ENCODE measurements around the gene CLHC1.

CLHC1 gene

DNA sequence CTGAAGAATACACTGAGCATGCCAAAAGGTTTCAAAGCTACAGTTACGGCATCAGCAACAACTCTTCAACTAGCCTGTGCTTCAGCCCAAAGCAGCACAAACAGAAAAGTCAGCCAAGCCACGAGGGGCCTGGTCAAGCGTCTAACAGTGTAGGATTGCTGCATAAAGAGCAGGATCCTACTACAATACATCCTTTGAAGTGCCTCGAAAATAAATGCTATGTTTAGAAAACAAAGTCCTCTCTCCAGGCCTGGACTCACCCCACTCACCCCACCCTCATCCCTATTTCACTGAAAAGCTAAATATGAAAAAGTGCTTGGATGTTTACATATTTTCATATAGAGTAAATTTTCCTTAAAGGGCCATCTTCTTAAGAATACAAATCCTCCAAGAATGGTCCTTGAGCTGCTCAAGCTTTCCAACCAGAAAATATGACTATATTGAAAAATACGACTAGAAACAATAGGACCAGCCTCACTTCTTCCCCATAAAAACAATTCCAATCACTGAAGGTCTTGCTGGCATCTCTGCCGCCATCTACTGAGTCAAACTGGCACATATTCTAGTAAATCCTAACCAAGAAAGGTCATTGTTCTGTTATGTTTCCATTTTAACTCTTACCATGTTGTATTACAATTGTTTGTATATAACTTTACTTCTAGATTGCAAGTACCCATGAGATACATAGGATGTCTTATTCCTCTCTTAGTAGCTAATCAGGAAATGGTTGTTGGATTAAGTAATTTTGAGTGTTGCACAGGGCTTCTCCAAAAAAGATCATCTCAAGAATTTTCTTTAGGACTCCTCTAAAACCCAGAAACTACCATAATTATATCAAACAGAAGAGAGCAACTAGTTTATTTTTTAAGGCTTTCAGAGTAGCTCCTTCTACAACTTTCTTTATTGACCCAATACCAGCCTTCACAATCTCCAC, 63.6 kb downstream of the CLHC1 start:
- peak; percentile 36 for DNase-seq

DNA sequence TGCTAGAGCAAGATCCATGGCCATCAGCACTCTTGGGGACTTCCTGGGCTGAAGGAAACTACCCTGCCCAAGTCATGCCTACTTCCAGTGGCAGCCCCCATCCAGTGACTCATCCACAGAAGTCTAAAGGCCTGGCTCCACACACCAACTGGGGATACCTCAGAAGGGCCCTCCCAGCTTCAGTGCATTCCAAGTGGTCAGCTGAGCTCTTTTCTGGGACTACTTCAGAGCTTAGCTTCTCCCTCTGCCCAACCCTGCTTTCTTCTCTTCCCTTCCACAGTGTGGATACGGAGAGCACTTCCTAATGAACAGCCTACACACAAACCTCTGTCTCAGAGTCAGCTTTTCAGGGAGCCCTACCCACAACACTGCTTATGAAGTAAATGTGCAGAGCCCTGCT, 66.5 kb downstream of the CLHC1 start:
- DNase-seq: no peak

DNA sequence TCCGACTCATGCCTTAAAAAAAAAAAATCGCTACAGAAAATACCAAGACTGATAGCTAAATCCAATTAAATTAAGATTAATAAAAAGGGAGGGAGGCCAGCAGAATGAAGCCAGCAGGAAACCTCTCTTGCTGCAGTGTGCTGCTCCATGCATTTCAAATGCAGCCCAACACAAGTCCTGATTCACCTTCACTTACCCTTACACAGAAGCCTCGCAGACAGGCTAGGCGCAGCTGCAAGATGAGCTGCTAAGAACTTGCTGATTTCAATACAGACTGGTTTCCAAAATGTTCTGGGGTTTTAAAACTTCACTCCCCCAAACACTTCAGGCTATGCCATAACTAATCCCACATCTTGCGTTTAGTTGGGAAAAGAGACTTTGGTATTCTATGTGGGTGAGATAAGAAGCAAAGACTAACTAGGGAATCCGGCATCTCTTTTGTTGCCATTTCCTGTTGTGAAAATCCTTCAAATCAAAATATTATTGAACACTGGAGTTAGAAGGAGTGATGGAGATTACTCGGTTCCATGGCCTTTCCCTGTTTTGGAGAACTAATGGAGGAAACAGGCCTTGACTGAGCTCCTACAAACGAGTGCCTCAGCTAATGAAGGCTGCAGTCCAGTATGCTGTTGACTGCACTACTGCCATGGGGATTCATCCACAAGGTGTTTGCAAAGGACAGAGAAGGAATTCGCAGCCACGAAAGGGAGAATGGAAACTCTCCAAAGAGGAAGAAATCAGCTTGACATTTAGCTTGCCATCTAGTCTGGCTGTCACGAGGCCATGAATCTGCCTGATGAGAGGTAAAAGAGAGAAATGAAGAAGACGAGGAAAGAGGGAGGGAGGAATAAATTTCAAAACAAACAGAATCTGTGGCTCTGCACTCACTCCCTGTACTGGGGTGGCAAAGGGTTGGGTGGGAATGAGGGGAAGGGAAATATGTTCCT, 67.3 kb downstream of the CLHC1 start:
- DNase-seq: no peak

DNA sequence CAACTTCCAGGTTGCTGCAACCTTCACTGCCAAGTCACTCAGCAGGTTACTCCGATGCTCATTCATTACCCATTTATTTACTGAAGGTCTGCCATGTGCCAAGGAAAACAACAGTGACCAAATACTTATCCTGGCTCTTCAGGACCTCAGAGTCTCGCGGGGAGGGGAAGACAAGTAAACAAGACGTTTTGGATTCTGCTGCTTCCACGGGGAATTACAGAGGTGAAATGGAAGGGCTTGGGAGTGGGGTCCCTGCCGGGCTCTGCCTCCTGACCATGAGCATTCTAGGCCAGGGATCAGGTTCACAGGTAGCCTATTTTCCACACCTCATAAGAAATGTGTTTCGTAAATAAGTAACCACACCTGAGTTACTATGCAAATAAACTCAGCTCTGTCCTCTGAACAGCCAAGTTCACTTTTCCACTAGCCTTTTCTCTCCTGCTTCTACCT, 68.1 kb downstream of the CLHC1 start:
- DNase-seq: no peak

DNA sequence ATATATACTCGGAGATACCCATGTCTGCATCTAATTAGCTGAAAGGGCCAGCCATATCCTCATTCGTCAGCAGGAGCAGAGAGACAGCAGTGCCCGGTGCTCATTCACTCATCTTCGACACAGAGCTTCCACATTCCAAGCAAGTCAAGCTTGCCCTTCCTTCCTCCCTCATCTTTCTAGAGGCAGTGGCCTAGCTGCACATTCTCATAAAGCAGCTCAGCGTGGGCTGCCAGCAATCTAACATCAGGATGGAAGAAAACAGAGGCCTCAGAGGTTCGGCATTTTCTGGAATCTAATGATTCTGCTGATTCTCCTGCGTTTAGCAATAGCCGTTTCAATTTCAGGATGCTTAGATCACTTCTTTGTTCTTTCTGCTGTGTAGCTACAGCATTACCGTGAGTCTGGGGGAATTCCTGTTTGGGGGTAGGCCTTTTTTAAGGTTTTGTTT, 68.8 kb downstream of the CLHC1 start:
- no peak for DNase-seq

DNA sequence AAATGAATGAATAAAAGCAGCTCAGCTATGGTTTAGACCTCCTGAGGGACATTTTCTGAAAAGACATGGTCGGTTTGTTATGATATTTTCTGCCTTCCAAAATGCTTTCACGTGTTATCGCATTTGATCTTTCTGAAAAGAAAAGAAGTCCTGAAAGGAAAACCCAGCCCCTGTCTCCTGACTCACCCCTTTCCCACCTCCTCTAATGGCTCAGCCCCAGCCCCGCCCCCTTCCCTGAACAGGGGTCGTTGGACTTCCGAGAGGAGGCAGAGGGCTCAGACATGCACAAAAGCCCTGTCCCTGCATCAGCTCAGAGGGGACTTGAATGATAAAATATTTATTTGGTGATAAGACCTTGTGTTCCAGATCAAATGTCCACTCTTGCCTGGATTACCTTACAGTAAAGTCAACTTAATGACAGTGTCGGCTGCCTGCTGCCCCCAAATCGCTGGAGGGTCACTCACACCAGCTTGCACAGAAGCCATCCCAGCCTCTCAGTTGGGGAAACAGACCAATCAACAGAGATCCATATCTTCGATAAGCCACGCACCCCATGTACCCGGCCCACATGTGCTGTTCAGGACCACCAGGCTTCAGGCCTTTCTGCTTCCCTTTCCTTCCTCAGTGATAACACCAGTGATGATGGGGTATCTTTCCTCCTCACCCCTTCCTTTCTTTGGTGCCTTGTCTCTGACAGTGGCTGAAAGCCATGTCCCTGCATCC, 69.6 kb downstream of the CLHC1 start:
- DNase-seq: no peak

DNA sequence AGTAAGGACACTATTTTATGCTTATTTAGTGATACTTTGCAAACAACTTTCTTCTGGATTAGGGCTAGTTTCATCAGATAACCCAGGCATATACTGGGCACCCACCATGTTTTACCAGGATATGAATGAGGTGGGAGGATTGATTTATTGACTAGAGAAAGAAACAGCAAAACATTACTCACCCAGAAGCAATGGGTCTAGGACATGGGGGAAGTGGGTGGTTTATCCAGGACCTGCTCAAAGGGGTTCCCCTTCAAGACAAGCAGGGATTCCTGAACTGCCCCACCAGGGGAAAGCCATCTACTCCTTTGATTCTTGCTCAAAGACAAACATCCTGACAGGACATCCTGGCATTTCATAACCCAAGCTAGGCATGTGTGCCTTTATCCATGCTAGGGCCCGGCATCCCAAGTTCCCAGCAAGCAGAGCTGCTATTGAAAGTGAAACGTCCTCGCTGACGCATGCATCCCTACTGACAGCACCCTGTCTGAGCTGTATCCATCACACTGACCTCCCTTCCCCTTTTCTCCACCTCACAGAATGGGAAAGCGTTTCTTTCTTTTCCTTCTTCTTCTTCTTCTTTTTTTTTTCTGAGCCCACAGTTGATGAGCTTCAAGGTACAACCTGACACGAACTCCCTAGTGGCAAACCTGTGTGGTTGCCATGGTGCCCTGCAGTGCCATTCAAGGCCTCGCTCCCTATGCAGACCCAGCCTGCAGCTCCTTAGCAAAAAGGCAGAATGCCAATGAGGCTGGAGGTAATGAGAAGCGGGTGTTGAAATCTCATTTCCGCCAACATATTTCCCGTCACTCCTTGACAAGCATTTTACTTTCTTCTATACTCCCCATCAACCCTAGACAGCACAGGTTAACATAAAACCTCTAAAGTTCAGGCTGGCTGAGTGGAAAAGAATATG, 70.5 kb downstream of the CLHC1 start:
- no peak for DNase-seq

DNA sequence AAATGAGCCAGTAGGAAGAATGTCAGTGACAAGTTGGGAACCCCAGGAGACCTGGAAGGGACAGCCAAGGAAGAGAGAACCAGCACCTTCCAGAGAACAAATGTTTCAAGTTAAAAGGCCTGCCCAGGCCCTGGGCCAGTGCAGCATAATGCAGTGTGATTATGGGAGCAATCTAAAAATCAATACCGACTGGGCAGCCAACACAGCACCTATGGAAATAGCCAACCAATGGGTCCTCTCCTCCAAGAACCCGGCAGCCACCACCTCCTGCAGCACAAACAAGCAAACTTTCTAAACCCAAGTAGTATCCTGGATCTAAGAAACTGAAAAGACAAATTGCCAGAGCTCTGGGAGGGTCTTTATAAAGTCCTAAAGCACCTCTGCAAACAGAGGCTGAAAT, 71.7 kb downstream of the CLHC1 start:
- DNase-seq: no peak

DNA sequence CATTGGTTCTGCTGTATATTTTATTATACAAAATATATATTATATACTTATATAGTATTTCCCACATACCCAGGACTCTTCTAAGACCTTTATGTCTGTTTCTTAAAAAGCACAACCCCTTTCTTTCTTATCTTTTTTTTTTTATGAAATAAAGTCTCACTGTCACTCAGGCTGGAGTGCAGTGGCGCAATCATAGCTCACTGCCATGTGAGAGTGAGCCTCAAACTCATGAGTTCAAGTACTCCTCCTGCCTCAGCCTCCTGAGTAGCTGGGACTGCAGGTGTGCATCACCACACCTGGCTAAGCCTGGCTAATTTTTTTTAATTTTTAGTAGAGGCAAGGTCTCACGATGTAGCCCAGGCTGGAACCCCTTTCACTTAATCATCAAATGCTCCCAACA, 72.3 kb downstream of the CLHC1 start:
- DNase-seq: no peak

DNA sequence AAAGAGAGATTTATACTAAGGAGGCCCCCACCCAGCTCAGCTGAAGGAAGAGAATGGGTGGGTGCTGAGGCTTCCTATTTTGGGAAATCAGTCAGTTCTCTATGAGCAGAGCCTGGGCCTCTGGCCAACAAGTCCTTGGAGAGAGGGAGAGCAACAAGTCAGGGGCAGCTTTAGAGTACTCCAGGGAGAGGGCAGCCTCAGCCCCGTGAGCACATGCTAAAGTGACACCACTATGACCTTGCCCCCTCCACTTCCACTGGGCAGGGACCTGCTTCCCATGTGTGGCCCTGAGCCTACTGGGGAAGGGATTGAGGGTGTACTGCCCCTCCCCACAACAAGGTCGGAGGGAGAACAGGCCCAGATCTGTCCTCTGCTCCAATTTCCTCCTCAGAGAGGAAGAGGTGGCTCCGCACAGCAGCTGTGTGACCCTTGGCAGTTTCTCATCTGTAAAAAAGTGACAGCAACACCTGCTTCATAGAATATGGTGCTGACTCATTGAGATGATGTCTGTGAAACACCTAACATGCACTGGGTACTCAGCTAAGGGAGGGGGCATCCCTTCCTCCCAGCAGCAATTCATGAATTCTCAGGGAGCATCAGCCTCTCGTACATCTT, 72.9 kb downstream of the CLHC1 start:
- DNase-seq: no peak

DNA sequence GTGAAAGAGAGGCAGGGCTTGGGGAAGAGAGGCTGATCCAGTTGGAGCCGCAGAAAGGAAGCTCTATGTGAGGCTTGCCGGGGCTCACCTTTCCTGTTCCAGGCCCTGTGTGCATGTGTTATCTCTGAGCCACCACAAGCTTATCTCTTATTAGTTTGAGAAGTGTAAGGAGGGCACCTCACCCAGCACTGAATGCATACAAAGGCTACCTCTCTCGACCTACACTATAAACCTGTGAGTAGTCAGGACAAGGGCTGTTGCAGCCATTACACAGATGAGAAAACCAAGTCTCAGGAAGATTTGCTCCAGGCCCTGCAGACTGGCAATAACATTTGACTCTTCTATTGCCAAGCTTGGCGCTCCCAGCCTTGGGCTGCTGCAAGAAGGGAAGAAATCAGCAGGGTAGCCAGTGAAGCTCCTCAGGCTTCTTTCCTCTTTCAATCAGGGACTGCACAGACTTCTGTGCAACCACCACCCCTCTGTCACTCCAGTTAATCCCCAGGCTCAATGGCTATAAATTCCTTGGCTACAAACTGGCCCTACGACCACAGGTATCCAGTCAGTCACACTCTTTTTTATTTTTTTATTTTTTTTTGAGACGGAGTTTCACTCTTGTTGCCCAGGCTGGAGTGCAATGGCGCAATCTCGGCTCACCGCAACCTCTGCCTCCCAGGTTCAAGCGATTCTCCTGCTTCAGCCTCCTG, 73.8 kb downstream of the CLHC1 start:
- DNase-seq: no peak

DNA sequence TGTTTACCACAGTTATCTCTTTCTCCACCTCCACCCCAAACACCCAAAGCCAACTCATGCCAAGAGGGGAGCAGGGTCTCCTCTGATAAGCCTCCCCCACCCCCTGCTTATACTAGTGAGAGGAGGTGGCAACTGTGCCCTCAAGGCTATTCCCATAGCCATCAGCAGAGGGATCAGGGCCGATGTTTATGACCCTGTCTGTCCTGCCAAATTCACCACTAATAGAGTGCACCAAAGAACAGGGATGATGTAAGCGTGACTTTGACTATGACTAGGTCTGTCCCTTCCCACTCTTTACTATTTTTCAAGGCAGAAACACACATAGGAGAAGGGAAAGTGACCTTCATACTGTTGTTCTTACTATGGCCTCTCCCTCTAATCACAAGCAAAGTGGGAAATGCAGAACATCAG, 74.6 kb downstream of the CLHC1 start:
- DNase-seq: no peak

DNA sequence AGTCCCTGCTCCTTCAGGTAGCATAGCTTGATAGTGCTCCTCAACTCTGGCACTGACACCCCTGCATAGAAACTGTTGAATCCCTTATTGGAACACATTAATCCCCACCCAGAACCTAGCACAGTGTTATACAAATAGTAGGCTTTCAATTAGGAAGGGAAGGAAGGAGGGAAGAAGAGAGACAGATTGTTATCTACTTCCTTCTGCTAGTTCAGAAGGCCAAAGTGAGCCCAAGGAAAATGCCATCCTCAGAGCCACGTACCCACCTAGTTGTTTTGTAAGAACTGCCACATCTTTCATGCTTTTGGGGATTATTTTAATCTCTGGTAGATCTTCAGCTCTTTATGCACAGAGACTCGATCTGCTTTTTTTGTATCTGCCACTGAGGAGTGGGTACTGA, 75.1 kb downstream of the CLHC1 start:
- no peak for DNase-seq

DNA sequence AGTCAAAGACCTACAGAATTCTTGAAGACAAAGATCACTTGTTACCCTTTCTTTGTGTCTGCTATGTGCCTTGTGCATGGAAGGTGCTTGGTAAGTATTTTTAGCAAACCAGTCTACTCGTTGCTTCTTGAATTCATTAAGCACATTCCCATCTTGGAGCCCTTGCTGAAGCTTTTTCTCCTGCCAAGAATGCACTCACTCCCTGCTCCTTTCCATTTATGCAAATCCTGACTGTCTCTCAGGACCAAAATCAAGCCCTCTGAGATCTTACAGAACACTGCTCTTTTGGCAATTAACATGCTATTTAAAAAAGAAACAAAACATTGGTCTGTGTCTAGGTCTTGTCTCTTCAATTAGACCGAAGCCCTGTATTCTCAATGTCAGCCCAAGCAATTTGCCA, 75.8 kb downstream of the CLHC1 start:
- DNase-seq: no peak

DNA sequence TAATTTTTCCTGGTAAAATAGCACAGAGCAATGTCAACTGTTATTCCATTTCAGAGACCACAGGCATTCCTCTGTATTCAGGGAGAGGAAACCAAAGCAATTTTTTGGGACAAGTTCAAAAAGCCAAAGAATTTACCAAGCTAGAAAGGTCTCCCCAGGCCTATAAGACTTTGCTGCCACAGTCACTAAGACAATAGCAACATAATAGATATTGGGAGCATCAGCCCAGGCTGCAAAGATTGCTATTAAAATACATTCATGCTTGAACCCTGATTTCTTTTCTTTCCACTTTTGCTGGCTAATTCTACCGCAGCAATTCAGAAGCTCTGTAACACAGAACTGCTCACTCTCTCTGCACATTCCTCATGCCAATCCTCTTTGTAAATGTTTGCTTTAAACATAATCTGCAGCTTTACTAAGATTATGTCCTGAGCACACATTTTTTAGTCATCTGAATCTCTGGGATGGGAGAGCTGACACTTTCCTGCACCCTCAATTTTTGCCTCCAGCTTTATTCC, 76.3 kb downstream of the CLHC1 start:
- no peak for DNase-seq

DNA sequence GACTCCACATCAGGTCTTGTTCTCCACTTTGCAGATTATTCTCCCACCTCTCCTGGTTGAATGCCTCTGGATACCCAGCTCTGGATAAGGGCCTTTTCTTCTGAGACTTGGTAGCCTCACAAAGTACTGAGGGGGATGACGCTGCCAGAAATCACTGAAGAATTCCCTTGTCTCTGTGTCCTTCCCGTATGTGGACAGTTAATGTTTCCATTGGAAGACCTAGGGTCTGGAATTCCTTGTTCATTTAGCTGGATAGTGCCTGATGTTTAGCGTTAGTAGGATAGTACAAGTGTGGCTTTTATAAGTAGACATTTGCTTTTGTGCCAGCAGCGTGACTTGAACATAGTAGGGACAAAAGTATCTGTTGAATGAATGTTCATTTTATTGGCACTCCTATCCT, 76.9 kb downstream of the CLHC1 start:
- no peak for DNase-seq

DNA sequence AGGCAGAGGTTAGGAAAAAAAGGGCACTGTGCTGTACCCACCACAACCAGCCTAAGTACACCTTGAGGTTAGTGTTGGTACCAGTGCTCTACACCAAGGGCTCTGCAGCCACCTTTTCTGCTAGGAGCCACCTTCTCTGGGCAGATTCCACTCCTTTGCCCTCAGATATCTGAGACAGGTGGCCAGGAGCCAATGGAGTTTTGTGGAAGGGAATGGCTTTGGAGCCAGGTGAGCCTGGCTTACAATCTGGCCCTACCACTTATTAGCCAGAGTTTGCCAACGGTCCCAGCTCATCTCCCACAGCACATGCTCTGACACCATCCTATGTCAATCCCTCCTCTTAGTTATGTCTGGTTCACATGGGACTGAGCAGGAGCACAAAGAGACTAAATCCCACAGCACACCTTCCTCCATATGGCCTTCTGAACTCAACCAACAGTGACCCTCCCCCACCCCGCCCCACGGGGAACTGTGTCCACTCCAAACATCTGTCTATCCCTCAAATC, 77.5 kb downstream of the CLHC1 start:
- DNase-seq: no peak

DNA sequence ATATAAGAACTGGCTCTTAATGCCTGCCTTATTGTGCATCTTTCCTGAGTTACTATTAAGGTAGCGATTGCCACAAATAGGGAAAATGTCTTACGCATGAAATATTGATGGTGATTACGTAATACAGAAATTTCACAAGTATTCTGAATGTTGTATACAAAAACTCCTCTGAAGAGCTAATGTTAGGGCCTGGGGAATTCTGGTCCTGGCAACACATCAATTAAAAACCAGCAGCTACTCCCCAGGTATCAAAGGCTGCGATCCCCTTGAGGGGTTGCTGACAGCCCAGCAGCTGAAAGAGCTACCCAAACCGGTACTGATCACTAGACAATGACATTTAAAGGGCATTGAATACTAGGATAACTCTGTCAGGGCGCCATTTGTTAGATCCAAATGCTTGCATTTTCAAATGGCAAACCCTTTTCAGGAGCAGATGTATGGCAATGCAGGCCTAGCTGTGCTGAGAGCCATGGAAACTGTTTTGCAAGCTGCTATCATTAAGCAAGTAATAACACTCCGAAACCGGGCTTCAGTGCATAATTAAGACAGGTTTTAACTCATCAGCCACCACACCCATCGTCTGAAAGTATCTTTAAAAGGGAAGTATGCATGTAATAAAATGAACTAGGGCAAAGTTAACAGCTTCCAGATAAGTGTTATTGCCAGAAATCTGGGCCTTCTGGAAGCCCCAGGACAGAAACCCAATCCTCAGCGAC, 78.4 kb downstream of the CLHC1 start:
- DNase-seq: no peak

Data from activated CD4-positive, alpha-beta T cell treated with anti-CD3 and anti-CD28 coated beads for 48 hours (primary cell).